HL-60/S4 treated with retinoic acid at 250 ng/mL for 4 days and 3 days (cell line): ENCODE results near the gene ZNF217.
"Not testable (repeated sequence)": the region's sequence is repeated elsewhere in the genome, so short reads cannot be mapped to it uniquely, and the experiment has no call there.

ENCODE experiments used
- in situ Hi-C: fragments of 300-500 bp; cut with MboI; formaldehyde crosslinking; loops from 2 replicates; pipeline ENCODE4 v1.7.0; 2022; ENCODE audit warnings: low sequenced_read_pairs

Gene ZNF217

DNA sequence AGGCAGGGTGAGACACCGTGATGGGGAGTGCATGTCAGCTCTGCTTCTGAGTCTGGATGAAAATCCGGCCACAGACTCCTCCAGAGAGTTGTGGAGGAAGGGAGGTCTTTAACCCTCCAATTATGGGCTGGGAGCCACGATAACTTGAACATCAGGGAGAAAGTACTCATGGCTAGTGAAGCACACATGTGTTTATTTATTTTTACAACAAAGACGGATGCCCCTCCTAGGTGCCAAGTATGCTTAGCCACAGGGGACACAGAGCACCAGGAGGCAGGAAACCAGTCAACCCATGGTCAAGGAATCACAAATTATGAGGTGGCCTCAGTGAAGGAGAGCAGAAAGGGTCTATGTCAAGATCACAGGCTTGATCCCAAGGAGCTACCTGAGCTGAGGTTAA, 54.1 kb downstream of the ZNF217 start:
- in situ Hi-C loops: no loop called here

DNA sequence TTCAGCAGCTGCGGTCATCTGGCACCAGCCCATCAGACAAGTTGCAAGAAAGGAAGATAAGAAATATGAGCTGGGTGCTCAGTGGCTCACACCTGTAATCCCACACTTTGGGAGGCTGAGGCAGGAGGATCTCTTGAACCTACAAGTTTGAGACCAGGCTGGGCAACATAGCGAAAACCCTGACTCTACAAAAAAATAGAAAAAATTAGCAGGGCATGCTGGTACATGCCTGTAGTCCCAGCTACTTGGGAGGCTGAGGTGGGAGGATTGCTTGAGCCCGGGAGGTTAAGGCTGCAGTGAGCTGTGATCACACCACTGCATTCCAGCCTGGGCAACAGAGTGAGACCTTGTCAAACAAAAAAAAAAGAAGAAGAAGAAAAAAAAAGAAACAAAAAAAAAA, 57.3 kb downstream of the ZNF217 start:
- in situ Hi-C loops: not testable (repeated sequence)

DNA sequence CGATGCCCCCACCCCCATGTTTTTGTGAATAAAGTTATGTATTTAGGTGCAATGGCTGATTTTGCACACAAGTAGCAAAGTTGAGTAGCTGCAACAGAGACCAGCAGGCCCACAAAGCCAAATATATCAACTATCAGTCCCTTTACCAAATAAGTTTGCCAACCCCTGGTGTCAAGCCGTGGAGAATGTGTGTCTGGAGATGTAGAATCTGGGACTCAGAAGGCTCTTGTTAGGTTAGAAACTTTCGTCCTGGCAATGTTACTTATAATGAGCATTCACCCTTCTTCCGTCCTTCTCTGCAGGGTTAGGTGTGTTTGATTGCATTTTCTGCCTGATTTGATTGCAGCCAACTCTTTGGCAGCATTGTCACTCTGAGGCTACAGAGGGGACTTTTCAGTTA, 57.8 kb downstream of the ZNF217 start:
- in situ Hi-C loops: no loop called here

DNA sequence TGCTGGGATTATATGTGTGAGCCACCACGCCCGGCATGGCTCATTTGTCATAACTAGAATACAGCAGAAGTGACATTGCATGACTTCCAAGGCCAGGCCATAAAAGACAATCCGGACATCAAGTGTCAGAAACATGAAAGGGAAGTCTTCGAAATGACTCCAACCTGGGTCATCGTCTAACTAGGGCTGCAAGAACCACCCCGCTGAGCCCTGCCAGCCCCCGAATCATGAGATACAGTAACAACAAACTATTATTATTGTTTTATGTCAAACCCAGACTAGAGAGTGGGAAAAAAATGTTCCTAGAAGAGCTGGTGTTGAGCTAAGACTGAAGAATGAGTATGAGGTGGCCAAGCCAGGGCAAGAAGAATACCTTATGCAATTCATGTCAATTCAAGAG, 59.6 kb downstream of the ZNF217 start:
- in situ Hi-C loops: no loop called here

- in situ Hi-C loops: no loop called here
Measured at GRCh38 chr20:53533500-53533899, 60.1 kb downstream of the ZNF217 start.

- in situ Hi-C loops: not testable (repeated sequence)
Measured at GRCh38 chr20:53532654-53533312, 60.9 kb downstream of the ZNF217 start.

GRCh38 chr20:53530440-53530839, 63.2 kb downstream of the ZNF217 start:
- in situ Hi-C loops: no loop called here

DNA sequence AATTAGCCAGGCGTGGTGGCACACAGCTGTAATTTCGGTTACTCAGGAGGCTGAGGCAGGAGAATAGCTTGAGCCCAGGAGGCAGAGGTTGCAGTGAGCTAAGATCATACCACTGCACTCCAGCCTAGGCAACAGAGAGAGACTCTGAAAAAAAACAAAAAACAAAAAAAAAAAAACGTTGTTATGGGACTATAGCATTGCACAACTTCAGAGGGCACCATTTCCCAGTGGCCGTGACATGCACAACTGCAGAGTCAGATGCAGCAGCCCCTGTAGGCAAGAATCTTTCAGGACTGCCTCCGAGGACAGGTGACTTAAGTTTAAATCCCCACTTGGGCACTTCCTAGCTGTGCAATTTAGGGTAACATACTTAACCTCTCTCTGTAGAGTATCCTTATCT, 64.0 kb downstream of the ZNF217 start:
- in situ Hi-C loops: no loop called here

- in situ Hi-C loops: no loop called here
Measured at GRCh38 chr20:53527196-53527595, 66.4 kb downstream of the ZNF217 start.

GRCh38 chr20:53524589-53525312, 68.9 kb downstream of the ZNF217 start:
- in situ Hi-C loops: no loop called here

DNA sequence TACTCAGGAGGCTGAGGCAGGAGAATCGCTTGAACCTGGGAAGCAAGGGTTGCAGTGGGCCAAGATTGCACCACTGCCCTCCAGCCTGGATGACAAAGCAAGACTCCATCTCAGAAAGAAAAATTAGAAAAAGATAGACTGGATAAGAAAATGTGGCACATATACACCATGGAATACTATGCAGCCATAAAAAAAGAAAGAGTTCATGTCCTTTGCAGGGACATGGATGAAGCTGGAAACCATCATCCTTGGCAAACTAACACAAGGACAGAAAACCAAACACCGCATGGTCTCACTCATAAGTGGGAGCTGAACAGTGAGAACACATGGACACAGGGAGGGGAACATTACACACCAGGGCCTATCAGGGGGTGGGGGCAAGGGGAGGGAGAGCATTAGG, 70.0 kb downstream of the ZNF217 start:
- in situ Hi-C loops: not testable (repeated sequence)

DNA sequence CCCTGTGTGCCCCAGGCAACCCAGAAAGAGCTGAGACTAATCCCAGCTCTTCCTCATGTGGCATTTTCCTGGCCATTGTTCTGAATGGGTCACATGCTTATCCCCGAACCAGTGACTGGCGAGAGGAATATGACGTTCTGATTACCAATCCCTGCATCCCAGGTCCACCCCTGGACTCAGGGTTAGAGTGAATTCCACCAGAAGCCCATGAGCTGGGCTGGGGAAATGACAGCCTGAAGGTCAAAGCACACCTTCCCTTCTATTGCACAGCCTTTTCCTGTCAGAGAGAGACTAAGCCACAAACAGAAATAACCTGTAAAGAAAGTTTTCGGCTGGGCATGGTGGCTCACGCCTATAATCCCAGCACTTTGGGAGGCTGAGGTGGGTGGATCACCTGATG, 70.9 kb downstream of the ZNF217 start:
- in situ Hi-C loops: no loop called here

DNA sequence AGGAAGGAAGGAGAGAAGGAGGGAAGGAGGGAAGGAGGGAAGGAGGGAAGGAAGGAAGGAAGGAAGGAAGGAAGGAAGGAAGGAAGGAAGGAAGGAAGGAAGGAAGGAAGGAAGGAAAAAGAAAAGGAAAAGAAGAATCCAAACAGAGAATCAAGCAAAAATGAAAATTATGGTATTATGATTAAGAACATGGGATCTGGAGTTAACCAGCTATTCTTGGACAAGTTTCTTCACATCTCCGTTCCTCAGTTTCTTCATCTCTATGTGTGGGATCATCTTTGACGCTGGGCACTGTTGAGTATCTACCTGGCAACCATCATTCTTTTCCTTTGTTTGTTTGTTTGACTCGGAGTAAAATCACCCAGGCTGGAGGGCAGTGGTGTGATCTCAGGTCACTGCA, 71.6 kb downstream of the ZNF217 start:
- in situ Hi-C loops: no loop called here

- in situ Hi-C loops: not testable (repeated sequence)
Measured at GRCh38 chr20:53521421-53521820, 72.2 kb downstream of the ZNF217 start.

DNA sequence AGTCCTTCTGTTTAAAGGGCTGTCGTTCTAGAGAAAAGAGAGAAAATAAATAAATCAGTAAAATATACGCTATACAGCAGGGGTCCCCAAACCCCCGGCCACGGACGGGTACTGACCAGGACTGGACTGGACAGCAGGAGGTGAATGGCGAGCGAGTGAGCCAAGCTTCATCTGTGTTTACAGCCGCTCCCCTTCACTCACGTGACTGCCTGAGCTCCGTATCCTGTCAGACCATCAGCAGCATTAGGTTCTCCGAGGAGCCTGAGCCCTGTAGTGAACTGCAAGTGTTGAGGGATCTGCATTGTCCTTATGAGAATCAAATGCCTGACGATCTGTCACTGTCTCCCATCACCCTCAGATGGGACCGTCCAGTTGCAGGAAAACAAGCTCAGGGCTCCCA, 76.5 kb downstream of the ZNF217 start:
- in situ Hi-C loops: no loop called here
